Choroid plexus epithelial cell (primary cell): ENCODE data around the gene SEC22C.

Experiments
- DNase-seq: peaks from one replicate; pipeline ENCODE4 v3.0.0-alpha.2; 2010; ENCODE audit warnings: low read depth
- H3K4me3 ChIP-seq: 2 replicates; pipeline ENCODE4 v1.5.1; 2011; ENCODE audit warnings: low read depth, mild to moderate bottlenecking, control low read depth, low read length, moderate library complexity
- CTCF ChIP-seq: conservative IDR thresholded peaks from 2 replicates; pipeline ENCODE4 v1.5.1; 2011; ENCODE audit warnings: low read depth, mild to moderate bottlenecking, control low read depth, inconsistent platforms, low read length, moderate library complexity

SEC22C gene

GRCh38 chr3:42502429-42503250 lies 79.1 kb downstream of the SEC22C start, which contains the start of gene VIPR1:
TSS of gene VIPR1 (plus strand) at chr3:42502643. CDS start at chr3:42502736, 93 bp downstream.
- H3K4me3 ChIP-seq = peak within 1 kb of the TSS; percentile 33
- peak; percentile 19 for DNase-seq
- no peak for TF ChIP-seq CTCF

GRCh38 chr3:42501681-42502428 lies 79.9 kb downstream of the SEC22C start:
- H3K4me3 ChIP-seq = peak overlapping the region; percentile 33
- peak; percentile 63 for TF ChIP-seq CTCF
- peak; percentile 35 for DNase-seq

GRCh38 chr3:42501321-42501680 lies 80.5 kb downstream of the SEC22C start:
- no peak for DNase-seq
- H3K4me3 ChIP-seq = no peak overlapping the region
- TF ChIP-seq CTCF = no peak

GRCh38 chr3:42500909-42501308 lies 80.9 kb downstream of the SEC22C start:
- no peak for DNase-seq
- H3K4me3 ChIP-seq = no peak overlapping the region
- TF ChIP-seq CTCF = no peak

GRCh38 chr3:42500091-42500490 lies 81.7 kb downstream of the SEC22C start:
- no peak overlapping the region for H3K4me3 ChIP-seq
- TF ChIP-seq CTCF = no peak
- no peak for DNase-seq

GRCh38 chr3:42499478-42499871 lies 82.3 kb downstream of the SEC22C start:
- no peak for DNase-seq
- no peak for TF ChIP-seq CTCF
- no peak overlapping the region for H3K4me3 ChIP-seq
